Stimulated activated CD4-positive, alpha-beta T cell treated with anti-CD3 and anti-CD28 coated beads, Interleukin-4, amount 100 ng/mL, for 48 hours (primary cell): Measurements from ENCODE around the gene RASGRP3.
"Not testable (repeated sequence)": the region's sequence is repeated elsewhere in the genome, so short reads cannot be mapped to it uniquely, and the experiment has no call there.

ENCODE experiments used
- DNase-seq, 2 donors: peaks; one replicate each; pipeline ENCODE4 v3.0.0-alpha.2; 2020; ENCODE audit warnings: low read depth in 2 of 2

RASGRP3 gene, protein sequence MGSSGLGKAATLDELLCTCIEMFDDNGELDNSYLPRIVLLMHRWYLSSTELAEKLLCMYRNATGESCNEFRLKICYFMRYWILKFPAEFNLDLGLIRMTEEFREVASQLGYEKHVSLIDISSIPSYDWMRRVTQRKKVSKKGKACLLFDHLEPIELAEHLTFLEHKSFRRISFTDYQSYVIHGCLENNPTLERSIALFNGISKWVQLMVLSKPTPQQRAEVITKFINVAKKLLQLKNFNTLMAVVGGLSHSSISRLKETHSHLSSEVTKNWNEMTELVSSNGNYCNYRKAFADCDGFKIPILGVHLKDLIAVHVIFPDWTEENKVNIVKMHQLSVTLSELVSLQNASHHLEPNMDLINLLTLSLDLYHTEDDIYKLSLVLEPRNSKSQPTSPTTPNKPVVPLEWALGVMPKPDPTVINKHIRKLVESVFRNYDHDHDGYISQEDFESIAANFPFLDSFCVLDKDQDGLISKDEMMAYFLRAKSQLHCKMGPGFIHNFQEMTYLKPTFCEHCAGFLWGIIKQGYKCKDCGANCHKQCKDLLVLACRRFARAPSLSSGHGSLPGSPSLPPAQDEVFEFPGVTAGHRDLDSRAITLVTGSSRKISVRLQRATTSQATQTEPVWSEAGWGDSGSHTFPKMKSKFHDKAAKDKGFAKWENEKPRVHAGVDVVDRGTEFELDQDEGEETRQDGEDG

DNA sequence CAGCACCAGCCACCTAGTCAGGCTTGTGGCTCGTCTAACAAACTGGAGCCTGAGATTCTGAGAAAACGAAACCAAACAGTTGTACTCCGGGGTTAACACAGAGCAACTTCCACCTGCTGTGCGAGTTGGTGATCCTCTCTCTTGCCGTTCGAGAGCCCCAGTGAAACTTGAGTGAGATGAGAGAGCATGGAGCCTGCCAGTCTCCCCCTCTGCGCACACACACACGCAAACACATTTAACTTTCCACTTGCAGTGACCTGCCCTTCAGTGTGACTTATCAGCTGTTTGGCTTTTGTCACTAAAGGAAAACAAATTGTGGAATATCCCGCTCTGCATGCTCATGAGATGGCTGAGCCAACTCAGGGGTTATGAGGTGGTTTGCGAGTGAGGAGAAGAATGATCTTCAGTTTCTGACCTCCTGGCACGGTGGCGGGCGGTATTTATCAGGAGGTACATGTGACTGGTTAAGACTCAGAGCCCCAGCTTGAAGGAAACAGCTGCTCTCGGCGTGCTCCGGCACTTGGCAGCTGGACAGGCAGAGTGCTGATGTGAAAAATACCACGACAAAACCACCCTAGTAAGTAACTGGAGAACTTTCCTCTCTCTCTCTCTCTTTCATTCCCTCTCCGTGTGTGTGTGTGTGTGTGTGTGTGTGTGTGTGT is at the start of gene RASGRP3:
Gene RASGRP3 (plus strand): TSS at position 519 of the 662 bp plus-strand sequence. CDS start 38,488 bp downstream, outside the sequence.
- DNase-seq: peak; percentile 40 to 43

DNA sequence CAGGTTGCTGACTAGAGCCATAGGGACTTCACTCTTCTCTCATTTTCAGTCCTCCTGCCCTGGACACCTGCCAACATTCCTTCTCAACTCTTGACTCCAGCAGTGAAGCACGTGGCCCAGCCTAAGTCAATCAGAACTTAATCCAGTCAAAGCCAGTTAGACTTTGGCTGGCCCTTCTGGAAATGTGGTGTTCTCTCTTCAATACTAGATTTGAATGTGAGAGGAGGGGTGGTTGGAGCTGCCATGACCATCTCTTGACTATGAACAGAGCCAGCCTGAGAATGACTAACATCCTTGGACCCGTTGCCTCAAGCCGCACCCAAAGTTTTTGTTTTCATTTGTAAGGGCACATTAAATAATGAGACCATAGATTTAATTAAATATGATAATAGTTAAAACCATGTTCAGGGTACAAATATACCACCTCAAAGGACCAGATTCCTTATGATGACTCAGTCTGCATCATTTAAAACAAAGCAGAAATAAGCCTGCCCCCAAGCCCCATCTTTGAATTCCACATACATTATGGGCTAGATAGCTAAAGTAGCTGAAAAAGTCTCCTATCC is 49.7 kb upstream of the RASGRP3 start:
- no peak for DNase-seq

DNA sequence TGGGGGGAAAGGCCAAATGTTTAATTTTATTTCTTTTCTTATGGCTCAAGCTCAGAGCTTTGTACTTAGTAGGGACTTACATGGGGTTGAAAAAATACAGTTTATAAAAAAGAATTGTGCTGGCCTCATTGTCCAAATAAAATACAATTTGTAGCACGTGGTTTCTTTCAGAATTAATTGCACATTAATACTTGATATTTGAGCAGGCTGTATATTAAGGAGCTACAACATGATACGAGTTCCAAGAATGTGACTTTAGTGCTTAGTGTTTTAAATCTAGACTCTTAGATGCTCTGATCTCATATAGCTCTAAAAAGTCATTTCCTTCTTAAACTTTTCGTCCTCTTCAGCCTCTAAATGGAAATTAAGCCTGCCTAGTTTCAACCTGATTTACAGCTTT is 46.4 kb upstream of the RASGRP3 start:
- no peak for DNase-seq

DNA sequence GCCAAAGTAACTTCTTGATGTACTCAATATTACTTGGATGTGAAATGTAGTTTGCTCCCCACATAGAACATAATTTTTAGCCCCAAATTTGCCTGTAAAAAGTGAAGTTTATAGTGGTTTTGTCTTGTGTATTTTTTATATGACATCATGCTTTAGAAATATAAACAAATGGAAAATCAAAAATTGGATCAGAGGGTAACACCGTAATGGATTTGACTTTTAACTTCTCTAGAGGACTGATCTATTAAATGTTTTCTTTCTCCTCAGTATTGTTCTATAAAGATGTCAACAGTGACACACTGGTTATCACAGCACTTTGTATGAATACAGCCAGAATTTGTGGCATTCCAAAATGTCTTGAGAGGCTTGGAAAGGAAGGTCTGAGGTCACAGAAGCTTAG is 45.6 kb upstream of the RASGRP3 start:
- DNase-seq: no peak

DNA sequence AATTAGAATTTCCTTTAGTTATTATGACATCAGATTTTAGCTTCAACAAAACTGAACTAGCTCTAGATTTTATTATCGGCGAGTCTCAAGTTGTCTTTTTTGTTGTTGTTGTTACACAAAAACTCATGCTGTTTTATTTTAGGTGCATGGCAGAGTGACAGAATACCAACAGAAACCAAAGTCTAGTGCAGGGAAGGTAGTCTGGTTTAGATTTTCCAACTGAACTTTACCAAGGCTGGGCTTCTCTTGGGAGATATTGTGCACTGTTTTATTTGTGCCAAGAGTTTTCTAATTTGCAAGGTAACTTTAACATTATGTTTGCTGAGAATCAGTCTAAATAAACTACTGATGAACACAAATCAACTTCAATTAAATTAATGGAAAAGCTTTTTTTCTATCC is 43.6 kb upstream of the RASGRP3 start:
- DNase-seq: no peak

DNA sequence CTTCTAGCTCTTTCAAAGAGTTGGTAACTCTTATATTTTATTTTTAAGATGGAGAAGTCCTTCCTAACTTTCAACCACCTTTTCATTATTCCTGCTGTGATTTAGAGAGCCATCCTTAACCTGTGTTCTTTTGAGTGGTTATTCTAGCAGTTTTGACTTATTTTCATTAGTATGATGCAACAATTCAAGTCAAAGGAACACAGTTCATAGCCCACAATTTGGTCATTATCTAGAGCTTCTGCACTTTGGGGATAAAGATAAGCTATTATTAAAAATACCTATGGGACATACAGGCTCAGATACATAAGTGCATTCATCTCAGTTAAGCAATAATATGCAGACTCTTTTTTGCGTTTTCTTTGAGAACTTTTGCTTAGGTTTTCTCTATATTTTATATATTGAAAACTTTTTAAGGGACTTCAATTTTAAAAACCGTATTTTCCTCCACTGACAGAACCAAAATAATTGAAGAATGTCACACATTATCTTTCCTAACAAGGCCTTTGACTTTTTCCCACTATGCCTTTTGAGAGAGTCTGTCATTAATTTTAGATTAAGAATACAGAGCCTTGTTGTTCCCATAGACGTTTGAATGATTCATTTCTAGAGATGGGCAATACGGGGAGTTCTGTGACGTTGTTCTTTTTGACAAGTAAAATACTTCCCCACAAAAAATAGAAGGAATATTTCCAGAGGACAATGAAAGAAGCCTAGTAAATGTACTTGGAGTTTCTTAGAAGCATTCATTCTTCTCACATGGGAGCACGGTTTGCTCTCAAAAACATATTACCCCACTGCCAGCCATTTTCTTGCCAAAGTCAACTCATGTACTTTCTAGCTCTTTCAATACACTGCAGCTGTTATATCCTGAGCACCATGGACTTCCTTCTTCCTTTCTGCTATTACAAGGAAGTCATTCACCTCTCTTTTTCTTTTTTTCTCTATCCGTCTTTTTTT is 42.9 kb upstream of the RASGRP3 start:
- no peak for DNase-seq

DNA sequence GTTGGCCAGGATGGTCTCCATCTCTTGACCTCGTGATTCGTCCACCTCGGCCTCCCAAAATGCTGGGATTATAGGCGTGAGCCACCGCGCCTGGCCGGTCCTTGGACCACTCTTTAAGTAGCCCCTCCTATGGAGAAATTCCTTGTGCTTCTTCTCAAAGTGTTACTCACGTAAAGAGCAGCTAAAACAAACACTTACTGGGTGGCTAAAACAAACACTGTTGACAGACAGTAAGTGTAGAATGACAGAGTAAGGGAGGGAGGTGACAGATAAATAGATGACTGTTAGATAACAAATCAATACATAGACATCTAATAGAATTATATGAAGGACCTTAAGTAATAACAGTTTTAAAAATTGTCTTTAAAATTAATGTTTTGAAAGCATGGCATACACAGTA is 40.9 kb upstream of the RASGRP3 start:
- DNase-seq: no peak

DNA sequence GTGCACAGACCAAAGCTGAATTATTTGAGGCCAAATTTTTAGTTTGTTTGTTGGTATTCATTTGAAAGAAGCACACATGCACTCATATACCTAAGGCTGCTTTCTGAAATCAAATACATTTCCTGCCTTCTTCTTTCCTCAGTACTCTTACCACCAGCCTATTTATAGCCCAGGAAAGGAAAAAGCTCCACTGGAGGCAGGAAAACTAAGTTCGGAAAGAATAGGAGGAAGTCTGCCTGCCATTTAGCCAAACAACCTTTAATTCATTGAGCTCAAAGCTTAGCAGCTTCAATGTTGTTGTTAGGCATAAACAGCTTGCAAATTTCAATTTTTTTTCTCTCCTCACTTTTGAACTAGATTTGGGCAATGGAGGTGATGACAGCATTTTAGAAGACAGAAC is 40.4 kb upstream of the RASGRP3 start:
- no peak for DNase-seq

DNA sequence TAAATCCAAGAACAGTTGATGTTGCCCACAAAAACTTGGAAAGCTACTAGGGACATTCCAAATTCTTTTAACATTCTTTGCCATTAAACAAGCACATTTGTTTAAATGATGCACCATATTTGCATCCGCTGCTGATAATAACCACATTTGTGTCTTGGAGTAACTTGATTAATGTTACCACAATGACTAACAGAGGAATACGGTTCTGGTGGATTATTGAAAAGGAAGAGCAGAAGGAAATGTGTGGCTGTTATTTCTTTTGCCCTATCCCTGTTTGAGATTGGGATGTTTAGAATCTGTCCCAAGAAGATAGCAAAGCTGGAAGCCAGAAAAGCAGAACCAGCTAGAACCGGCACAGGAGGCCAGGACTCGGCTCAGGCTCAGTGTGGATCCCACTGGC is 39.2 kb upstream of the RASGRP3 start:
- DNase-seq: no peak

DNA sequence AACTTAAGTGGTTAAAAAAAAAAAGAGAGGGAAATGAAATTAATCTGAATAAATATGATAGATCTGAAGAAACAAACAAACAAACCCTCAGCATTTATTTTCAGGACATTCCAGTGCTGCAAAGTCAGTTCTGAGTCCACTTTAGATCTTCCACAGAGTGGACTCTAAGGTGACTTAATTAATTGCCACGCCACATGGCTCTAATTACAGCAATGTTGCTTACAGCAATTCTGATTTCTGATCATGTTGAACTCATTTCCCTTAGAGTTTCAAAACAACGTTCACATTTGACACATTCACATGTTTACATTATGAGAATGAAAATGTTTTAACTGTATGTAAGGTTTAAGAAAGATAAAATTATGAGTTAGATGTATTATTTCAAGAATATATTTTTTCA is 38.6 kb upstream of the RASGRP3 start:
- no peak for DNase-seq

DNA sequence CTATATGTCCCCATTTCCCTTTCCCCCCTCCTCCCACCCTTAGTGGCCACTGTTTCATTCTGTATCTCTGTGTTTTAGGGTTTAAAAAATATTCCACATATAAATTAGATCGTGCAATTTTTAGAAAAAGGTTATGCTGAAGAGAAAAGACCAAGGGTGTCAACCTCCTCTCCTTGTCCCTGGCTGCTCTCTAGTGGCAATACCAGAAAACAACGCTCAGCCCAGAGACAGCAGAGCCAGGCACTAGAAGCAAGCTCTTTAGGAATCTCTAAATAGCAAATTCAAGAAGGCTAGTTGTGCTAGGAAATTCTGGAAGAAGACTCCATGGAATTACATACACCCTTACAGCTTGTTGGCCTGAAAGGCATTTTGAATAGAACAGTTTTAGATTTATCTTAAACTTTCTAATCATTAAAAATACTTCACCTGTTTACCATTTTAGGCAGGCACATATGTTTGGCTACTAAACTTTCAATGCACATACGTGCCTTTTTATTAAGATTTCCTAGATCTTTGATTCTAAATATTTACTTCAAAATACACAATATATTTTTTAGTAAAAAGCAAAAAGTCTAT is 35.1 kb upstream of the RASGRP3 start:
- no peak for DNase-seq

DNA sequence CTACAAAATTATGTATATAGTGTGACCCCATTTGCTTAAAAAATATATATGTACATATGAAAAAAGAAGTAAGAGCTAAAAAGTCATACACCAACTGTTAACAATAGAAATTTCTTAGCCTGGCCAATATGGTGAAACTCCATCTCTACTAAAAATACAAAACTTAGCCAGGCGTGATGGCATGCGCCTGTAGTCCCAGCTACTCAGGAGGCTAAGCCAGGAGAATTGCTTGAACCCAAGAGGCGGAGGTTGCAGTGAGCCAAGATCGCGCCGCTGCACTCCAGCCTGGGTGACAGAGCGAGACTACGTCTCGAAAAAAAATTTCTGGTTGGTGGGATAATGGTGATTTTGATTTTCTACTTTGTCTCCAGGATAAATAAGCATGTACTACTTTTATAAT is 34.4 kb upstream of the RASGRP3 start:
- not testable (repeated sequence) for DNase-seq

DNA sequence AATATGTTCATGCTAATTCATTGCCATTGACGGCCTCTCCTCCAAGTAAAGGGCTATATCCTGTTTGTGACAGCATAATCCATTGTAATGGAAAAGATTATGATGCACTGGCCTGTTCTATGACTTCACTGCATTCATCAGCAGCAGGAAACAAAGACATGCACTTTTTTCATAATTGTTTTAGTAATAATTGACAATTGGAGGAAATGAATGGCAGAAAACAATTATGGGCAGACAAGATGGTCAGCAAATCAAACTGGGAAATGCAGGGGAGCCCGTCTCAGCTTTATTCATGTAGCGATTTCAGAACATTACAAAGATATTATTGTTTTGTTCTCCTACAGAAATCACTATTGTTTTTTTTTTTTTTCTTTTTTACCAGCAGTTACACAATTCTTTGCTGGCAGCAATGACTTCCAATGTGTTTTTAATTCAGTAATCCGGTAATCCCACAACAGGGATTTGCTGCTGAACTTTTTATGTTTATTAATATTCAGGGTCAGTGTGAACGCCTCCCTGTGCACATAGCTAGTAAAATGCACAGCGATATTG is 33.8 kb upstream of the RASGRP3 start:
- DNase-seq: no peak

DNA sequence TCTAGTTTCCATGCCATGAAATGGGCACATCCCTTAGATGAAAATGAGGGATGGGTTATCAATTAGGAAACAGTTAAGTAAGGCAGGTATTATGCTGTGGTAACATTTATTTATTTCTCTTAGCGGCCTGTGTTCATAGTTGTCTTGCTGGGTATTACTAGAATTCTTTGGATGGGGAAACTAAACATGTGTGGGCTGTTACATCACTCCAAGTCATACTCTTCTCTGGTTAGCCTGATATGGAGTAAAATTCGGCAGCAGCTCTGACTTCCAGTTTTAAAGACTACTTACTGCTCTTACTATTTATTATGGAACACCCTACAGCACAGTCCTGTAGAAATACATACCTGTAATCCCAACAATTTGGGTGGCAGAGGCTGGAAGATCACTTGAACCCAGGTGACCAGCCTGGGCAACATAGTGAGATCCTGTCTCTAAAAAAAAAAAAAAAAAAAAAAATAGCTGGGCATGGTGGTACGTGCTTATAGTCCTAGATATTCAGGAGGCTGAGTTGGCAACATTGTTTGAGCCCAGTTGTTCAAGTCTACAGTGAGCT is 33.1 kb upstream of the RASGRP3 start:
- DNase-seq: no peak

DNA sequence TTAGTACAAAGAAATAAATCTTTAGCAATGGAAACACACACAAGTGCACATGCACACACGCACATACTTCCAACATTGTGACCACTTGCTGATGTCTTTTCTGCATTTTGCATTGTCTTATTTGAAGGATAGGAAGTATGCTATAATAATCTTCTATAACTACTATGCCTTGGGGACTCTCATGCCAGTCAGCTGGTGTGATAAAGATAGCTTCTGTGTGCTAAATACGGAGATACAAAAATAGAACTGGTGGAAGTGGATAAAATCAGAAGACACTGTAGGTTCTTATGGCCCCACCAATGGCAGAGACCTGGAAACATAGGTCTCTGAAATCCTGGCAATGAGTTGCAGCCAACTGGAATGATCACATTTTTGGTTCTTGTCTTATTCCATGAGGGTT is 31.5 kb upstream of the RASGRP3 start:
- DNase-seq: no peak

DNA sequence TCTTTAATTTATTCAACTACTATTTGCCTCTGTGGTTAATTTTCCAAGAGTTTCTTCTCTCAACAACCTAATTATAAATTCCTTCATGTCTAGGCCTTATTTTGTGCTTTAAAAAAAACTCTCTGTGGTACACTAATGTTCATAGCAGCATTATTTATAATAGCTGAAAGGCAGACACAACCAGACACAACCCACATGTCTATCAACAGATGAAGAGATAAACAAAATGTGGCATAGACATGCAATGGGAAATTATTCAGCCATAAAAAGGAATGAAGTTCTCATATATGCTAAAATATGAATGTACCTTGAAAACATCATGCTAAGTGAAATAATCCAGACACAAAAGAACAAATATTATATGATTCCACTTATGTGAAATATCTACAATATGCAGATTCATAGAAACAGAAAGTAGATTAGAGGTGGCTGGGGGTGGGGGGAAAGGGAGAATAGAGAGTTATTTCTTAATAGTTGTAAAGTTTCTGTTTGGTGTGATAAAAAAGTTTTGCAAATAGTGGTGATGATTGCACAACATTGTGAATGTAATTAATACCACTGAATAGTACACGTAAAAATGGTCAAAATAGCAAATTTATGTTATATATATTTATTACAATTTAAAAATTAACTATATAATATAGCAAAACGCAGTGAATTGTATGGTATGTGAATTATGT is 28.1 kb upstream of the RASGRP3 start:
- no peak for DNase-seq

DNA sequence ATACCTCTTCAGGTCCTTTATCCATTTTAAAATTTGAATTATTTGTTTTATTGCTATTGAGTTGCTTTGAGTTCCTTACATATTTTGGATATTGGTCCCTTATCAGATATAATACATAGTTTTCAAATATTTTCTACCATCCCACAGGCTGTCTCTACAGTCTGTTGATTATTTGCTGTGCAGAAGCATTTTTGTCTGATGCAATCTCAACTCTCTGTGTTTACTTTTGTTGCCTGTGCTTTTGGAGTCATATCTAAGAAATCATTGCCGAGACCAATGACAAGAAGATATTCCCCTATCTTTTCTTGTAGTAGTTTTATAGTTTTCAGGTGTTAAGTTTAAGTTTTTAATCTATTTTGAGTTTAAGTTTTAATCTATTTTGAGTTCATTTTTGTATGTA is 25.2 kb upstream of the RASGRP3 start:
- no peak for DNase-seq

DNA sequence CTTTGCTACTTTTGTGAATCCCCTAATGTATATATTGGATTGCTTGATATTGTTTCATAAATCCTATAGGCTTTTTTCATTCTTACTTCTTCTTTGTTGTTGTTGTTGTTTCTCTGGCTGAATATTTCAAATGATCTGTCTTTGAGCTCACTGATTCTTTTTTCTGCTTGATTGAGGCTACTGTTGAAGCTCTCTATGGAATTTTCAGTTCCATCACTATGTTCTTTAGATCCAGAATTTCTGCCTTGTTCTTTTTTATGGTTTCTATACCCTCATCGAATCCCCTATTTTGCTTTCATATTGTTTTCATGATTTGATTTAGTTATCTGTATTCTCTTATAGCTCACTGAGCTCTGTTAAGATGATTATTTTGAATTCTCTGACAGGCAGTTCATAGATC is 24.6 kb upstream of the RASGRP3 start:
- DNase-seq: no peak

DNA sequence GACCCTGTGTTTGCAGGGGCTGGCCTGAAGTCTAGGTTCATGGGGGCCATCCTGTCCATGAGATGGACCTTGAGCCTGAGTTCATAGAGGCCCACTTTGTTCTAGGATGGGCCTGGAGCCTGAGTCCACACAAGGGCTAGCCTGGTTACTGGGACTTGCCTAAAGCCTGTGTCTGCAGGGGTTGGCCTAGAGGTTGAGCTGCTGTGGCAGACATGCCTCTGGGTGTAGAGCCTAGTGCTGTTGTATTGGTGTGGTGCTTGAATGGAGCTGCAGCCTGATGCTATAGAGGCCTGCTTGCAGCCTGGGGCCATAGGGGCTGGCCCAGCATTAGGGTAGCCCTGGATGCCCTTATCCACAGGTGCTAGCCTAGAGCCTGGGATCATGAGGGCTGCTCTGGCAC is 23.9 kb upstream of the RASGRP3 start:
- no peak for DNase-seq
